GM21786 (cell line): Measurements from ENCODE around the gene XPNPEP3.
A peak's percentile ranks its signal among the peaks of the same experiment; 100 is the strongest.
"Not testable (repeated sequence)": the region's sequence is repeated elsewhere in the genome, so short reads cannot be mapped to it uniquely, and the experiment has no call there.

ENCODE experiments used
- ATAC-seq: cut with Tn5 transposase; IDR thresholded peaks from one replicate; pipeline ENCODE4 v1.9.1; 2021; ENCODE audit not compliant: unreplicated experiment

Gene XPNPEP3

GRCh38 chr22:40855979-40856512 lies 902 bp upstream of the XPNPEP3 start:
- ATAC-seq = peak; percentile 5

- no peak for ATAC-seq
Measured at GRCh38 chr22:40857309-40857855, 434 bp downstream of the XPNPEP3 start.

GRCh38 chr22:40862013-40862412 lies 5.1 kb downstream of the XPNPEP3 start, which contains the start of gene DNAJB7:
Gene DNAJB7, minus strand, starts transcription at chr22:40862113. Its CDS starts 119 bp downstream, at chr22:40861994.
- no peak for ATAC-seq

- ATAC-seq = no peak
Measured at GRCh38 chr22:40862537-40862936, 5.6 kb downstream of the XPNPEP3 start.

GRCh38 chr22:40867109-40867508 lies 10.2 kb downstream of the XPNPEP3 start:
- ATAC-seq = no peak

- ATAC-seq = not testable (repeated sequence)
Measured at GRCh38 chr22:40868379-40868778, 11.4 kb downstream of the XPNPEP3 start.

- no peak for ATAC-seq
Measured at GRCh38 chr22:40874016-40874415, 17.1 kb downstream of the XPNPEP3 start.

GRCh38 chr22:40875111-40875510 lies 18.2 kb downstream of the XPNPEP3 start:
- no peak for ATAC-seq

GRCh38 chr22:40876907-40877306 lies 20.0 kb downstream of the XPNPEP3 start:
- no peak for ATAC-seq

GRCh38 chr22:40877488-40877887 lies 20.5 kb downstream of the XPNPEP3 start:
- no peak for ATAC-seq

GRCh38 chr22:40878922-40879321 lies 22.0 kb downstream of the XPNPEP3 start:
- no peak for ATAC-seq

- ATAC-seq = no peak
Measured at GRCh38 chr22:40889116-40889515, 32.2 kb downstream of the XPNPEP3 start.

GRCh38 chr22:40890881-40891280 lies 33.9 kb downstream of the XPNPEP3 start:
- no peak for ATAC-seq

- ATAC-seq = no peak
Measured at GRCh38 chr22:40894417-40894816, 37.5 kb downstream of the XPNPEP3 start.

- no peak for ATAC-seq
Measured at GRCh38 chr22:40898850-40899357, 42.0 kb downstream of the XPNPEP3 start.

- no peak for ATAC-seq
Measured at GRCh38 chr22:40904101-40904500, 47.2 kb downstream of the XPNPEP3 start.

GRCh38 chr22:40908895-40909294 lies 51.9 kb downstream of the XPNPEP3 start:
- no peak for ATAC-seq

- ATAC-seq = no peak
Measured at GRCh38 chr22:40911772-40912171, 54.8 kb downstream of the XPNPEP3 start.

- not testable (repeated sequence) for ATAC-seq
Measured at GRCh38 chr22:40912987-40913386, 56.0 kb downstream of the XPNPEP3 start.

GRCh38 chr22:40919446-40919845 lies 62.5 kb downstream of the XPNPEP3 start:
- ATAC-seq = no peak

GRCh38 chr22:40920526-40920925 lies 63.6 kb downstream of the XPNPEP3 start:
- ATAC-seq = no peak

- ATAC-seq = no peak
Measured at GRCh38 chr22:40922484-40923303, 65.7 kb downstream of the XPNPEP3 start.
